ENCODE results near the gene PLGLB1. TPM values are rescaled to one million over a fixed set of nuclear protein-coding genes. Genes with fewer than 3 reads are reported as not detected.
"Not testable (repeated sequence)": the region's sequence is repeated elsewhere in the genome, so short reads cannot be mapped to it uniquely, and the experiment has no call there.

PLGLB1 gene
- 10 to 100 TPM in 2 of 4 donors, 1 to 10 TPM in 2; 5.7 to 27.1 (median 10.9) TPM for polyA plus RNA-seq (ENCODE audit: insufficient read length in 4 of 4)

DNA sequence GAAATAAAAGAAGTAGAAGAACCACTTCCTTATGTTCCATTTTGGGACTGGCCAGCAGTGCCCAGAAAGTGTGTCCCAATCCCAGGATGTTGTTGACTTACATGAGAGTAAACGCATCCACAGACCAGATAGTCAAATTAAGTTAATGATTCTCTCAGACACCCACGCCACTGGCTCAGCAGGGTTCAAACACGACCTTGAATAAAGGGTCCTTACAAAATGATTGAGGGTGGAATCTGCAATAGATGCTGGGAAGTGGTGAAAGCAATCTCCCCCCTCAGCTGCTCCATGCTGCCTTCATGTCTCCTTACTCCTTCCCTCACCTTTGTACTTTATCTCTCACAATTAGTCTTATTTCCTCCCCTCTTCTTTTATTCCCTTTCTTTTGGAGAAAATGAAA, at the start of gene PLGLB1:
Gene PLGLB1, minus strand, starts transcription at position 101 of the 400 bp plus-strand sequence. Its CDS starts 61 bp downstream, at position 40.
- DNase-seq (ENCODE audit: low read depth in 4 of 4, low spot score in 2 of 4): not testable (repeated sequence)

DNA sequence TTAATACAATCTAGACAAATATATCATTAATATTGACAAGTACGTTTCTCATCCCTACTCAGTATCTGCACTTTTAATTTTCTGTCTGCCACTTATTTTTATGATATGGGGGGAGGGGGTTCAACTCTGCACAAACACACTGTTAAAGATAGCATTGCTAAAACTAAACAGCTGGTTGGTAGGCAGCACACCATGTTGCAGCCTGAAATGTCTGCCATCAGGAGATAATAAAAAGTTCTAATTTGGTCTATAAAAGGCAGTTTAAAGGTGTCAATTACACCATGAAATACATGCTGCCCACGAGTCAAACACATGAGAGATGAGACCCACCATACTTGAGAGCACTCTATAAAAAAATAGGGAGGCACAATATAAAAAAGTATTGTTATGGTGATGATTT, 42.7 kb upstream of the PLGLB1 start:
- not testable (repeated sequence) for DNase-seq (ENCODE audit: low read depth in 4 of 4, low spot score in 2 of 4)

DNA sequence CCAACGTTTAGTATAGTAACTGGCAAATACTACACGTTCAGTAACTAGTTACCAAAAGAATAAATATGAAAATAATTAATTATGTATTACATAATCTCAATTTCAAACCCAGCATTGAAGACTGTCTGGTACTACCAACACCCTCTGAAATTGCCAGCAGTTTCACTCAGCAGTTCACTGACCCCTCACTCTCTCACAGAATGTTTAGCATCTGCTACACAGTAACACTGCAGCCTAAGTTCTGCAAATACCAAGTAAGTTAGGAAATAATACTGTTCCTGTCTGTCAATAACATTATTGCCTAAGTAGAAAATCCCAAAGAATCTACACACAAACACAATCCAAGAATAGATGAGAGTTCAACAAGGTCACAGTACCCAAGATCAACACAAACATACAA, 41.8 kb upstream of the PLGLB1 start:
- DNase-seq (ENCODE audit: low read depth in 4 of 4, low spot score in 2 of 4): not testable (repeated sequence)

DNA sequence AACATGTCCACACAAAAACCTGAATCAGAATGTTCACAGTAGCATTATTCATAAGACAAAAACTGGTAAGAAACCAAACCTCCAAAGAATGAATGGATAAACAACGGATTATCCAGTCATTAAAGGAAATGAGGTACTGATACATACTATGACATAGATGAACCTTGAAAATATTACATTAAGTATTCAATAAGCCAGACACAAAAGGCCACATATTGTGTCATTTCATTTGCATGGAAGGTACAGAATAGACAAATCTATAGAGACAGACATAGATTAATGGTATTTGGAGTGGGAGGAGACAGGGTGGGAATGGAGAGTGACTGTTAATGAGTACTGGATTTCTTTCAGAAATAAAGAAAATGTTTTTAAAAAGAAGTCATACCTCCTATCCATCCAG, 39.9 kb upstream of the PLGLB1 start:
- DNase-seq (ENCODE audit: low read depth in 4 of 4, low spot score in 2 of 4): not testable (repeated sequence)

DNA sequence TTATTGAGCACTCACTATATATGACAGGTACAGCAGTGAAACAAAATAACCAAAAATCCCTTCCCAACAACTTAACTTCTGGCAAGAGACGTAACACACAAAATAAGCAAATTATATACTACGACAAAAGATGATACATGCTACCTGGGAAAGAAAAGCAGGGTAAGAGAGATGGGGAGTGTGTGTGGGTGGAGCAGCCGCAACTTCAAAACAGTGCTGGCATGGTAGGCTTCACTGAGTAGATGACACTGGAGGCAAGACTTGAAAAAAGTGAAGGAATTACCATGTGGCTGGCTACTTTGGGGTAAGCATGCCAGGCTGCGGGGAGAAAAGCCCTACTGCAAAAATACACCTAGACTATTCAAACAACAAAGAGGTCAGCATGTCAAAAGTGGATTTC, 36.0 kb upstream of the PLGLB1 start:
- not testable (repeated sequence) for DNase-seq (ENCODE audit: low read depth in 4 of 4, low spot score in 2 of 4)

DNA sequence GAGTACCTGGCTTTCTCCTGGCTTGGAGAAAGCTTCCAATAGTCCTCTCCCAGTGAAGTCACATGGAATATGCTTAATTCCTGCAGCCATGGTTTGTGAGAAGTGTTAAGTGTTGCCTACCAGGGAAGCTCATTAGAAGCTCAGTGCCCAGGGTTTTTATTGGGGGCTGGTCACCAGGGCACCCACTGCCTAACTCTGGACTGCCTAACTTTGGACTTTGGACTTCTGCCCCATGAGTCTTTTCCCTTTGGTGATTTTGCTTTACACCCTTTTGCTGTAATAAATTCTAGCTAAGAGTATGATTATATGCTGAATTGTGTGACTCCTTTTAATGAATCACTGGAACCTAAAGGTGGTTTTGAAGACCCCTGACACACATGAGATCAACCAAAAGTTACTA, 35.2 kb upstream of the PLGLB1 start:
- not testable (repeated sequence) for DNase-seq (ENCODE audit: low read depth in 4 of 4, low spot score in 2 of 4)

DNA sequence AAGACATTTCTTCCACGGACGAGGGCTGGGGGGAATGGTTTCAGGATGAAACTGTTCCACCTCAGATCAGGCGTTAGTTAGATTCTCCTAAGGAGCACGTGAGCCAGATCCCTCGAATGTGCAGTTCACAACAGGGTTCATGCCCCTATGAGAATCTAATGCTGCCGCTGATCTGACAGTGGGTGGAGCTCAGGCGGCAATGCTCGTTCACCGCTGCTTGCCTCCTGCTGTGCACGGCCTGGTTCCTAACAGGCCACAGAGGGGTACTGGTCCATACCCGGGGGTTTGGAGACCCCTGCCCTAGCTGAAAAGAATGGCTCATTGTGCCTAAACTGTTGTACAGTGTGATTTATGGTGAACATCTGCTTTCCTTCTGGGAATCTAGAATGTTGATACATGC, 34.8 kb upstream of the PLGLB1 start:
- not testable (repeated sequence) for DNase-seq (ENCODE audit: low read depth in 4 of 4, low spot score in 2 of 4)

DNA sequence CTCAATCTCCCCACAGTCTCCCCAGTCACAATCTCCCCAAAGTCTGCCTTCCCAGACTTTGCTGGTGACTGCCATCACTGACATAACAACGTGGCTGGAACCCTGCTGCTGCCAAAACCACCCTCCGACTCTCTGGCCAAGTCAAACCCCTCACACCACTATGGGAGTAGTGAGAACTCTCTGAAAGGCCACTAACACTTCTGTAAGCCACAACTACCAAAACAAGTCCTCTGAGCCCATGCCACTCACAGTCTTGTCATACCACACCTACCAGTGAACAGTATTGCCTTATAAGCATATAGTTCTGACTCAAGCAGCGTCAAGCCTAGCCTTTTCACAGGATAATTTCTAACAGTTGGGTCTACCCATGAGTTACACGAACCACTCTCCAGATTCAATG, 32.7 kb upstream of the PLGLB1 start:
- DNase-seq (ENCODE audit: low read depth in 4 of 4, low spot score in 2 of 4): not testable (repeated sequence)

DNA sequence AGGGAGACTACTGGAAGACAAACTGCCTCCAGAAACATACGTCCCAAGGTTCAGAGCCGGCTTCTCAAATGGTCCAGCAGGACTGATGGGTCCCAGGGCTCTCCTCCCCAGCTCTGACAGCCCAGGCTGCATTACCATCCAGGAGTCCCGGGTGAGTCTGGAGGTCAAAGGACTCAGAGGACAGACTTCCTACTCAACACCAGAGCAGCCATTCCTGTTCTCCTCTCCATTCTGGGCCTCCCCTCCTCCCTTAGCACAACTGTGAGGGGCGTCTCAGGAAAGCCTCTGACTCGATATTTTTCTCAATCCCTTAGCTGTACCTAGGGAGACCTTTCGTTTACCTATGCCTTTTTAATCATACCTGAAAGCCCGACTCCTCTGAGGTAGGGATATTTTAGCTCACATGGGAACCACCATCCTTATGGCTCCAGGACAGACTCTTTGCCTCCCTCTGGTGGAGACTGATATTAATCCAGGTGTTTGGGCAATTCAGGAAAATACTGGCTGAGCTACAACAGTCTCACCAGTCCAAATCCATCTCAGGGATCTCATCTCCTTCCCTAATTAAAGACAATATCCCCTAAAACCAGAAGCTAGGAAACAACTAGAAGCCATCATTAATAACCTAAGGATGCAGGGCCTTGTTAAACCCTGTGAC, 19.8 kb upstream of the PLGLB1 start:
- DNase-seq (ENCODE audit: low read depth in 4 of 4, low spot score in 2 of 4): not testable (repeated sequence)

DNA sequence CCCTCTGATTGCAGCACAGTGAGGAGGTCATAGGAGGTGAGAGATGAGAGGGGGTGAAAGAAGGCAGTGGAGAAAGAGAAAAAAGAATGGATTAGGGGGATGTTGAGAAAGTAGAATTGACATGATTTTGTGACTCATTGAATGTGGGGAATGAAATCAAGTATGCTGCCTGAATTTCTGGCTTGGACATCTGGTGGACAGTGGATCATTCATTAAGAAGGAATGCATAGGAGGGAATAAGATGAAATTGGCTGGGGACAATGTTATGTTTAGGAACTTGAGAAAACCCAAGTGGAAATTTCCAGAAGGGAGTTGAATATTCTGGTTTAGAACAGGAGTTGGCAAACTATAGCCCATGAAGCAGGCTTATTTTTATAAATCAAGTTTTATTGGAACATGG, 7.0 kb upstream of the PLGLB1 start:
- DNase-seq (ENCODE audit: low read depth in 4 of 4, low spot score in 2 of 4): not testable (repeated sequence)

DNA sequence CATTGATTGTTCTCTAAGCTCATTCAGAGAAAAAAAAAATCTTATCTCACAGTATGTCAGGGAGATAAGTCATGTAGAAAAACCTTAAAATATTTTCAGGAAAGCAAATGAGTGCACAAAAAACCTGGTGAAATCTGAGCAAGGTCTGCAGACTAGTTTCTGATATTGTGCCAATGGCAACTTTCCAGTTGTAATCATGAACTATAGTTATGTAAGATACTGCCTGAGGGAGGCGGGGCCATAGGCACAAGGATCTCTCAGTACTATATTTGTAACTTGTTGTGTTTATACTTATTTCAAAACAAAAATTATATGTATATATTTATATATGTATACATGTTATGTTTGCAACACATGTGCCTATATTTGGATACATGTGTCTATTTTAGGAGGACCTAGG, 5.2 kb upstream of the PLGLB1 start:
- not testable (repeated sequence) for DNase-seq (ENCODE audit: low read depth in 4 of 4, low spot score in 2 of 4)

DNA sequence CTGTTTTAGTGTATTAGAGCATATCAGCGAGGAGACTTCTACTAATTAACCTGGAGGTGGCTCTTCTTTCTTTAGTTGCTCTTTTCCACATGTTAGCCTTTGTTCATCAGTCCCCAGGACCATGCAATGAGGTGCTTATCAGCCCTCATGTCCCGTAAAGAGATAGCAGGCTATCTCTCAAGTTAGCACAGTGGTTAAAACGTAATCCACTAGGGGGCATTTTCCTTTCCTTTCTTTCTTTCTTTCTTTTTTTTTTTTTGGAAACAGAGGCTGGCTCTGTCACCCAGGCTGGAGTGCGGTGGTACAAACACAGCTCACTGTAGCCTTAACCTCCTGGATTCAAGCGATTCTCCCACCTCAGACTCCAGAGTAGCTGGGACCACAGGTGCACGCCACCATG, 4.3 kb upstream of the PLGLB1 start:
- not testable (repeated sequence) for DNase-seq (ENCODE audit: low read depth in 4 of 4, low spot score in 2 of 4)

DNA sequence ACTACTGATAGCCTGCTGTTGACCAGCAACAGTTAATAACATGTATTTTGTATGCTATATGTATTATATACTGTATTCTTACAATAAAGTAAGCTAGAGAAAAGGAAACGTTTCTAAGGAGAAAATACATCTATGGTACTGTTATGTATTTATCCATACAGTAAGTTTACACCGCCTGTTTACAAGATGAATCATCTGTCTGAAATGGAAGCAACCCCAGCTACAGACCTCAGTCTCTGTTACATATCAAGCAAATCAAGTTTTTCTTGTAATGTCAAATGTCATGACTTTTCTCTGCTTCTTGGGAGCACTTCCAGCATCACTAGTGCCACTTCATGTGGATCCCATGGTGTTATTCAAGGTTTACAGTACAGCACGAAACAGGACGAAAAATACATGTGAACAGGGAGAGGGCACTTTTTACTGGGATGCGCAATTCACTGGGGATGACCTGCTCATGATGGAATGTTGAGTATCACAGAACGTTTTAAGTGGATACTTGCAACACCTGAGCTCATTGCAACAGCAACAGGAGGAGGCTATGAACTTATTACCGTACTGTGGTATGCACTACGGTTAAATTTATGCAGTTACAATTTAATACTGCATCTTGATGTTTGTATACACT, 2.5 kb upstream of the PLGLB1 start:
- DNase-seq (ENCODE audit: low read depth in 4 of 4, low spot score in 2 of 4): not testable (repeated sequence)

DNA sequence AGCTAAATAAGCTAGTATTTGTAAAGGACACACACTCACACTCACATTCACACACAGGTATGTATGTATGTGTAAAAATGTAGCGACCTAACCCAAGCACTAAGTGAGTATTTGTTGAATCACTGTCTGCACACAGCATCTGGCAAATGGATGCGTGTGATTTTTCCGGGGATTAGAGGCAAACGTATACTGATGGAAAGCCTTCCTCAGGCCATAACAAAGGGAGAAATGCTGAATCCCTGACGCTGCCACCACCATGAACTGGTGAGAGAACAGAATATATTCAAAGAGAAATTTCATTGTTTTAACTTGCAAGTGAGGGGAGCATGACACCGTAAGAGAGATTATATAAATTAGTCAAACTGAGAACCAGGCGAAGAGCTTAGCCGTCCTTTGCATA, 601 bp downstream of the PLGLB1 start:
- DNase-seq (ENCODE audit: low read depth in 4 of 4, low spot score in 2 of 4): not testable (repeated sequence)

DNA sequence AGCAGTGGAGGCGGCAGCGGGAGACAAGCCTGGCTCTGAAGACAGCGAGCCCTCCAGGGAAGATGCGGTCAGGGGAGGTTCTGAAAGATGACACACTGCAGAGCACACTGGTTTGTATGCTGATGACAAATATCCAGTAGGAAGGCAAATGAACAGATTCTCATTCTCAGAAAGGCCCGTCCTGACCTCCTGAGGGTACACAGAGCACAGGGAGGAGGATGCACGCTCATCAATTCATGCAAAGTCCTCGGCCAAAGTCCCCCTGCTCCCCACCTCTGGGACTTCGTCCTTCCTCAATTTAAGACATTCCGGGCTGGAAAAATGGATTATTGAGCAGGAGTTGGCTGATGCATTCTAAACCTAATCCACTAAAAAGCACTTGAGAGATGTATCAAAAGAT, 2.6 kb downstream of the PLGLB1 start:
- DNase-seq (ENCODE audit: low read depth in 4 of 4, low spot score in 2 of 4): not testable (repeated sequence)

DNA sequence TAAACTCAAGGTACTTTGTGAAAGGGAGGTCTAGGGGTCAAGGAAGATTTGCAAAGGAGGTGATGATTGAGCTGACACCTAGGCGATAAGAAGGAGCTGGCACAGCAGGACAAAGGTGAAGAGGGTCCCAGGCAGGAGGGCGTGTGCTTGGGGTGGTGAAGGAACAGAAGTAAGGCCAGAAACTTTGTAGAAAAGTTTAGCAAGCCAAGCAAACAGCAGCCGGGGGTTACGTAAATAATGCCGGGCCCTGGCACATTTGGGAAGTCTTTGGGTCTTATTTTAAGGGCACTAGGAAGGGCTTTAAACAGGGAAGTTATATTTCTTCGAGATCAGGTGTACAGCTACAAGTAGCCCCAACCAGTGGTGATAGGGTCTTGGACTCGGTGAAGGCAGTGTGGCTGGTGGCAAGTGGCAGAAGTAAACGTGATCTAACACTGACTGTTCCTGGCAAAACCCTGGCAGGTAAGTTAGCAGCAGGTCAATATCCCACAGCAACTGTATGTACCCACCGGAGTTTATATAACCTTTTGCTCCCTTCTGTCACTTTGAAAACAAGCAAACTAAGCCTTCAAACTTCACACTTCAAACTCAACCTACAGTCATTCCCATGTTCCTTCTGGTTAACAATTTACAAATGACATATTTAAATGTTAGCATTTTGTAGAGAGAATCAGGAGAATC, 7.0 kb downstream of the PLGLB1 start:
- DNase-seq (ENCODE audit: low read depth in 4 of 4, low spot score in 2 of 4): not testable (repeated sequence)

DNA sequence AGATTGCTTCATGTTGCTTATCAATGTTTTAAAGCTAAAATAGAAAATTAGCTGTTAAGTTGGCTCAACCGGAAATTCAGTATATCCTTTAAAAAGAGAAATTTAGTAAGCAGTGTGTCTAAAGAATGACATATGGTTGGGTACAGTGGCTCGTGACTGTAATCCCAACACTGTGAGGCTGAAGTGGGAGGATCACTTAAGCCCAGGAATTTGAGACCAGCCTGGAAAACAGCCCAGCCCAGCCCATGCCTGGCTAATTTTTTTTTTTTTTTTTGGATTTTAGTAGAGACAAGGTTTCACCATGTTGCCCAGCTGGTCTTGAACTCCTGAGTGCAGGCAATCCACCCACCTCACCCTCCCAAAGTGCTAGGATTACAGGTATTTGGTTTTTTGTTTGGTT, 17.2 kb downstream of the PLGLB1 start:
- DNase-seq (ENCODE audit: low read depth in 4 of 4, low spot score in 2 of 4): not testable (repeated sequence)

Other genes starting within 250 kb of the PLGLB1 start
- under 1 TPM; 0.27 to 0.45 (median 0.29) TPM for gene CD8A, start 230.9 kb downstream of the PLGLB1 start, polyA plus RNA-seq (ENCODE audit: insufficient read length in 4 of 4)
- 1 to 10 TPM in 1 of 4 donors, under 1 TPM in 3; 0.71 to 1.1 (median 0.85) TPM for gene CD8B, start 160.0 kb downstream of the PLGLB1 start, polyA plus RNA-seq (ENCODE audit: insufficient read length in 4 of 4)
- 1 to 10 TPM in 3 of 4 donors, under 1 TPM in 1; 0.45 to 3.3 (median 2.8) TPM for gene RGPD1, start 79.7 kb downstream of the PLGLB1 start, polyA plus RNA-seq (ENCODE audit: insufficient read length in 4 of 4)